ENCODE data around the gene TDP2. TPM values are rescaled to one million over a fixed set of nuclear protein-coding genes. Genes with fewer than 3 reads are reported as not detected.
"Not testable (repeated sequence)": the region's sequence is repeated elsewhere in the genome, so short reads cannot be mapped to it uniquely, and the experiment has no call there.

The TDP2 gene
- total RNA-seq, 4 donors from 2014 or later, result 32.4 to 40.2 (median 36.3) TPM

DNA sequence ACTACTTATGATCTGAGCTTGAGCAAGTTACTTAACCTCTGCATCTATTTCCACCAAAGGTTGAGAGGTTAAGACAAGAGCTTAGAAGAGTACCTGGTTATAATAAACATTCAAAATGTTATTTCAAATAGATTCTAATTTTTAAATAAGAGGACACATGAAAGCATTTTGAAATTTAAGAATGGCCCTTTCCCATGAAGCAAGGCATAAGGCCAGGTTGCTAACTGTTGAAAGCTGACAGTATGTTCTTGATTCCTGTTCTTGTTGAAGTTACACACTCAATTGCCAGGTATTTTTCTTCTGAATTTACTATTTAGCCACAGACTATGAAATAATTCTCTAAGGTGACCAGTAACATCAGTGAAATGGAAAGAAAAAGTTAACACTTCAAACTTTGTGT lies 37.8 kb upstream of the TDP2 start:
- intact Hi-C loops (cut with DNase I; ENCODE audit: low total_unique reads), result no loop called here
- Histone ChIP-seq H3K9me3 (no peaks in the 10 kb centered on the region), H3K36me3 (no peaks in the 10 kb centered on the region), H3K4me3 (no peak overlapping the region), H3K27ac (no peak overlapping the region), H3K4me1 (peaks cover 0 to 4% of the 10 kb centered on the region in 2 donors), H3K27me3 (no peaks in the 10 kb centered on the region)
- no peak for TF ChIP-seq POLR2A (IDR thresholded peaks at IDR 0.05)
- no peak for TF ChIP-seq CTCF (IDR thresholded peaks at IDR 0.05)
- no peak for DNase-seq

- Histone ChIP-seq H3K27ac (no peak overlapping the region), H3K9me3 (no peaks in the 10 kb centered on the region), H3K4me3 (no peak overlapping the region), H3K36me3 (no peaks in the 10 kb centered on the region), H3K27me3 (no peaks in the 10 kb centered on the region), H3K4me1 (peaks cover 0 to 4% of the 10 kb centered on the region in 2 donors)
- TF ChIP-seq POLR2A (IDR thresholded peaks at IDR 0.05), result no peak
- no peak for TF ChIP-seq CTCF (IDR thresholded peaks at IDR 0.05)
- intact Hi-C loops (cut with DNase I; ENCODE audit: low total_unique reads), result no loop called here
- DNase-seq, result no peak
Observed at GRCh38 chr6:24702720-24703282, 36.1 kb upstream of the TDP2 start.

DNA sequence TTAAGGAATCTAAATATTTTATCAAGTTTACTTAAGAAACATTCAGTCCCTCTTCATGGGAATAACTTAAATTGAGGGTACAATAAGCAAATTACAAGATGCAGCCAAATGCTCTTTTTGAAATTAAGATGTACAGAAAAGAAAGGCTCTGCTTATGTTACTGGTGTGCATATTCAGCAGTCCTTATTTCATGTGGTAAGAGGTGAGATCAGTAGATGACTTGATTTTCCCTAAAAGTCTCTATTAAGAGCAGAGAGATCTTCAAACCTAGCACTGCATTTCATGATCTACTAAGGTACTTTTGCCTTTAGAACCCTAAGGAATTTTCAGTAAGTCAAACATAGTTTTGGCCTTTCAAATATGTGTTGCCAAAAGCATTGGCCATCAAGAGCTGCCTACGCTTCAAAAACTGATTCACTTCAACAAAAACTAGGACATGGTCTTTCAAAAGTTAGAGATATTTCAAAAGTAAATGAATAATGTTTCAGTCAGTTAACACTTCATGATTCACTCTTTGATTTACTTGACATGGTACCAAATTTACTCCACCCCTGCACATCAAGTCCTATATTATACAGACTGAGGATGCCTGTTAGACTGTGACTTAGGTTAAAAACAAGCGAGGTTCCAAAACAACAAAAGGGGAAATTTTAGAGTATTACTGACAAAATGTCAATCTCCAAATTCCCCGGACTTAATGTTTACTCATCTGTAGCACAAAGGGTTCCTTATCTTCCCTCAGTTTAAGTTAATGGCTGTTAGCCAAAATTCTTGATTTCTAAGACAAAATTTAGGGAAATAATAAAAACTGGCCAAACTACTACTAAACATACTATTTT lies 33.0 kb upstream of the TDP2 start:
- Histone ChIP-seq H3K27me3 (no peaks in the 10 kb centered on the region), H3K36me3 (no peaks in the 10 kb centered on the region), H3K4me3 (no peak overlapping the region), H3K9me3 (no peaks in the 10 kb centered on the region), H3K27ac (no peak overlapping the region), H3K4me1 (no peaks in the 10 kb centered on the region)
- TF ChIP-seq POLR2A (IDR thresholded peaks at IDR 0.05) (no peak), CTCF (IDR thresholded peaks at IDR 0.05) (no peak)
- DNase-seq, result no peak
- intact Hi-C loops (cut with DNase I; ENCODE audit: low total_unique reads), result no loop called here

- intact Hi-C loops (cut with DNase I; ENCODE audit: low total_unique reads), result no loop called here
- TF ChIP-seq POLR2A (IDR thresholded peaks at IDR 0.05) (no peak), CTCF (IDR thresholded peaks at IDR 0.05) (no peak)
- no peak for DNase-seq
- Histone ChIP-seq H3K27me3 (no peaks in the 10 kb centered on the region), H3K27ac (no peak overlapping the region), H3K4me3 (no peak overlapping the region), H3K36me3 (no peaks in the 10 kb centered on the region), H3K4me1 (no peaks in the 10 kb centered on the region), H3K9me3 (no peaks in the 10 kb centered on the region)
Observed at GRCh38 chr6:24696097-24696496, 29.4 kb upstream of the TDP2 start.

DNA sequence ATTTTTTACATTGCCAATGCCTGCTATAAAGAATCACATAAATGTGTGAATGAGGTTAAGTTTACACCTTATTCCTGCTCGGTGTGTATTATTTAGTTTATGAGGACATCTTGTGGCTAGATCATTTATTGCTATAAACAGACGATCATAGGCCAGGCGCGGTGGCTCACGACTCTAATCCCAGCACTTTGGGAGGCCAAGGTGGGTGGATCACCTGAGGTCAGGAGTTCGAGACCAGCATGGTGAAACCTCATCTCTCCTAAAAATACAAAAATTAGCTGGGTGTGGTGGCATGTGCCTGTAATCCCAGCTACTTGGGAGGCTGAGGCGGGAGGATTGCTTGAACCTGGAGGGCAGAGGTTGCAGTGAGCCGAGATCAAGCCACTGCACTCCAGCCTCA lies 28.9 kb upstream of the TDP2 start:
- H3K9me3 ChIP-seq; H3K4me1 ChIP-seq; H3K27me3 ChIP-seq; H3K4me3 ChIP-seq; H3K36me3 ChIP-seq; intact Hi-C loops (cut with DNase I; ENCODE audit: low total_unique reads); H3K27ac ChIP-seq: not testable (repeated sequence)
- DNase-seq, result peak in 1 of 2 donors; percentile 24
- TF ChIP-seq CTCF (IDR thresholded peaks at IDR 0.05), result peak in 3 of 4 experiments; percentile 49 to 61 (median 52)
